Fibroblast of skin of back (primary cell): Measurements from ENCODE around the gene CERS6.

Source experiments
- DNase-seq: peaks from one replicate; pipeline ENCODE4 v3.0.0-alpha.2; 2013

CERS6 gene

GRCh38 chr2:168536925-168537466 lies 80.9 kb downstream of the CERS6 start:
- no peak for DNase-seq

- no peak for DNase-seq
These were observed 82.1 kb downstream of the CERS6 start for GRCh38 chr2:168538133-168538532.

DNA sequence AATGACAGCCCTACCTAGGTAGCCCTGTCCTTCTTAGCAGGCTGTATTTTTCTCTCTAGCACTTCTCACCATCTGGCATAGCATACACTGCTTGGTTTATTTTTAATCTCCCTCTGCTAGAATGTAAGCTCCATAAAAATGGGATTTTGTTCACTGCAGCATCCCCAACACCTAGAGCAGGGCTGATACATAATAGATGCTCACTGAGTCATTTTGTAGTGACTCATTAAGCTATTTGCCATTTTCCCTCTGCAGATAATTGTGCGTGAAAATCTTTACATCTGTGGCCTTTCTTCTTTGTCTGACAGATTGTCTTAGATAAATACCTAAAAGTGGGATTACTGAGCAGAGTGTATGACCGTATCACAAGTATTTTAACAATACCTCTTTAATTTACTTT lies 82.5 kb downstream of the CERS6 start:
- no peak for DNase-seq

DNA sequence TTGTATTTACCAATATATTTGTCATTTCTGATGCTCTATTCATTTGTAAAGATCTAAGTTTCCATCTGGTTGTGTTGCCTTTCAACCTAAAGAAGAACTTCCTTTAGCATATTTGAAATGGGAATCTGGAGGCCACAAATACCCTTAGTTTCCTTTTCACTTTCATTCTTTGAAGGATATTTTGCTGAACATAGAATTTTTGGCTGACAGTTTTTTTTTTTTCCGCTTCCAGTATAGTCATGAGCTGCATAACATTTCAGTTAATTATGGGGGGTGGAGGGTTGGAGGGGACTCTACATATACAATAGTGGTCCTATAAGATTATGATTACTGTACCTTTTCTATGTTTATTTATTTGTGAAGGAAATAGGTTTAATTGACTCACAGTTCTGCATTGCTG lies 83.9 kb downstream of the CERS6 start:
- no peak for DNase-seq

DNA sequence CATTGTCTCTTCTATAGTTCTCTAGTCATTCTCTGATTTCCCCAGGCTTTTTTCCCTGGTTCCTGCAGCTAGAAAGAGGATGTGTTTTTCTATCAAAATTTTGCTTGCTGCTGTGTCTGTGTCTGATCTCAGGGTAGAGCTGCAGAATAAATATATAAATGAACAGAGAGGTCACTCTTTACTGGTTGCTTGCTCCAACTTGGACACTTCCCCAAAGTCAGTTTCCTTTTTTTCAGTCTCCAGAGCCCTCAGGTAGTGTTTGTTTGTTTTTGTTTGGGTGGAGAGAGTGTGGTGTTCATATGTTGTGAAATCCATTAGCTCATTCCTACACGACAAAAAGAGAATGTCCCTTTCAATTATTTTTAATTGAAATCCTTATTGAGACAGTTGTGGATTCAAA lies 85.8 kb downstream of the CERS6 start:
- DNase-seq = no peak

DNA sequence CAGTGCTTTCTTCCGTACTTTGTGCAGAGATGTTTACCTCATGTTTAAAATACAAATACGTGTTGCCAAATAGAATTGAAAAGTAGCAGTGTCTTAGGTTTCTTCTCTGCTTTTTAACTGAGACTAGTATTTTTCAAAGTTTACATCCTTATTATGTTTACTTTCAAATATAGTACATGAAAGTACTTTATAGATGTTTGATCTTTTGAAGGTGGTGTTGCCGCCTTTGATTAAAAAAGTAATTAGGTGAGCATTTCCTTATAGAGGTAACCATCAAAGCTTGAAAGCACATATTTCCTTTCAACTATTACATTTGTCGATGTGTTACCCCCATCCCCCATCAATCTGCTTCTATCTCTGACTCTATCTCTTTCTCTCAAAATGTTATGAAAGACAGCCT lies 87.0 kb downstream of the CERS6 start:
- no peak for DNase-seq

DNA sequence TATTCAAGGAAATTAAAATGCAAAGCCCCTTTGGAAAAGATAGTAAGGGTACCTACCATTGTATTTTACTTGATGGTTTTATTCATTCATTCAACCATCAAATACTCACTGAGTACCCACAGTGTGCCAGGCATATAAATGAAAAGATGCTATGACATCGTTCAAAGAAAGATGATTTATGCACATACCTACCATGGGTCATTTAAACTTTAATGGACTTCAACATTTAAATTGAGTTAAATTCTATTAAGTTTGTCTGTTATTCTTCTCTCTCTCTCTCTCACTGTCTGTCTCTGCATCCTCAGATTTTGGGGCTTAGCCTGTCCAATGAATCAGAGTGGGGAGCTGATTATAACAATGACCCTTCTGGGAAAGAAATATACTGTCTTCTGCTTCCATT lies 87.9 kb downstream of the CERS6 start:
- DNase-seq = no peak

- peak; percentile 87 for DNase-seq
These were observed 89.5 kb downstream of the CERS6 start for GRCh38 chr2:168545439-168546082.

DNA sequence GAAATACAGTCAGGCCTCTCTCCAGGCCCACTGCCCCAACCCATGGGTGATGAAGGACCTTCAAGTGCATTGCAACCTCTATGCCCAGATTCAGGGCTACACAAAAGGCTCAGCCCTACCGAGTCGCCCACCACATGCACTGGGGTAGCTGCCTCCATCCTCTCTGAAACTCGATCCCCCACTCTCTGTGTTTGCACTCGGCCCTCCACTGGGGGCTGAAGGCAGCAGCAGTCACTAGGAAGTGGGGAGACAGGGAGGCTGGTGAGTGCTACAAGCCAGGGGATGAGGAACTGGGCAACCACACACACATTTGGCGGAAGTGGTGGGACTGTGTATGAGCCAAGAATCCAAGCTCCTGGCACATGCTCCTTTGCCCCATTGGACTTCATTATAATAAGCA lies 94.6 kb downstream of the CERS6 start:
- DNase-seq = no peak

GRCh38 chr2:168552450-168552856 lies 96.4 kb downstream of the CERS6 start:
- DNase-seq = no peak

DNA sequence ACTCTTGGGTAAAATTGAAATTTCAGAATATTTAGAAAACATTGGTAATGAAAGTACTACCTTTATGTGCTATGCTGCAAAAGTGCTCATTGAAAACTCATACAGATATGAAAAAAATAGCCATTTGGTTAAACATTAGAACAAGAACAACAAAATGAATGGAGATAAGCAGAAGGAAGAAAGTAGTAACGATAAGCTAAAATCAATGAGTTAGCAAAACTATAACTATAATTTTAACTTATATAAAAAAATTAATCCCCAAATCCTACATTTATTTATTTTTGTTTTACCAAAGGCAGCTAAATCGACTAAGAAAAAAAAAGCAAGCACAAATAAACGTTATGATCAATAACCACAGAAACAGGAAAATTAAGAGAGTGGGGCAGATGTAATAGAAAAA lies 99.2 kb downstream of the CERS6 start:
- no peak for DNase-seq

- DNase-seq = no peak
These were observed 103.1 kb downstream of the CERS6 start for GRCh38 chr2:168559187-168559586.

- DNase-seq = no peak
These were observed 104.9 kb downstream of the CERS6 start for GRCh38 chr2:168560817-168561499.

DNA sequence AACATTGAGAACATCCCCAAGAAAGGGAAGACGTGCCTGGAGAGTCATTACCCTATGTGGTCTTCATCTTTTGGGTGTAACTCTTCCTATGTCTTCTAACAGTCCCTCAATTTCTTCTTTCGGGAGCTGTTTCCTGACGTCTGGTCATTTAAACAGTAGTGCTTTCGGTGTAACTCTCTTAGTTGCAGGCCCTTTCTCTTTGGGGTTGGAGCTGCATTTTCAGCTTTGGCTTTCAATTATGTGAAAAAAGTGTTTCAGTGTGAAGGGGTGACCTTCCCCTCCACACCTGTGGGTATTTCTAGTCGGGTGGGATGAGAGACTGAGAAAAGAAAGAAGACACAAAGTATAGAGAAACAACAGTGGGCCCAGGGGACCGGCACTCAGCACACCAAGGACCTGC lies 105.9 kb downstream of the CERS6 start:
- no peak for DNase-seq

GRCh38 chr2:168562971-168563370 lies 106.9 kb downstream of the CERS6 start:
- no peak for DNase-seq

GRCh38 chr2:168564641-168565040 lies 108.6 kb downstream of the CERS6 start:
- DNase-seq = no peak

DNA sequence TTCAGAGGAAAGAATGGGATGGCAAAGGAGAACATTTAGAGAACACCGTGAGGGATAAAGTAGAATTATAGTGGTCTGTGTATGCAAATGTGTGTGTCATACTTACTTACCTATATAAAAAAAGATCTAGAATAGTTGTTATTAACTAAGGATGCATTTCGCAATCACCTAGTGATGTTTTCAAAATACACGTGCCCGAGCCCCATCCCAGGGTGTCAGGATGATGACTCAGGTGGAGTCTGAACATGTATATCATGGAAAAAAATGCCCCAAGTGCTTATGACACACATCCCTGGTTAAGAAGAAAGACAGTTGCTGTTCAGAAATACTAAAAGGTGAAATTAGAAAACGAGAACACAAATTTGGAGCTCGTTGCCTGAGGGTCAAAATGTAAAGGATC lies 109.0 kb downstream of the CERS6 start:
- DNase-seq = no peak

DNA sequence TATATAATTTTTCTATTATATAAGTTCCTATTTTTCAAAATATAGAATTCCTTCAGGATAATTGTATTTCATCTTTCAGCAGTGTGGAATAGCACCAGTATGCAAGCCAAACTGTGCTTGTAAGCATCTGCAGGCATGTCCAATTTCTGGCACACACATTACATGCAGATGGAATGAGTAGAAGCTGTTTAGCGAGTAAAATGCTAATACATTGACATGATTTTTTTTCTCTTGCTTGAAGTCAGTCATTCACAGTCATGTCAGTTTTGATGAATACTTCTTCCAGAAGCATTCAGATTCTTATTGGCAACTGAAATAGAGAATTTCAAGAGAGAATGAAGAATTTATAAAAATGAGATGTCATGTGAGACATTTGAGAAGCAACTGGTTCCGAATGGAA lies 109.4 kb downstream of the CERS6 start:
- DNase-seq = no peak

DNA sequence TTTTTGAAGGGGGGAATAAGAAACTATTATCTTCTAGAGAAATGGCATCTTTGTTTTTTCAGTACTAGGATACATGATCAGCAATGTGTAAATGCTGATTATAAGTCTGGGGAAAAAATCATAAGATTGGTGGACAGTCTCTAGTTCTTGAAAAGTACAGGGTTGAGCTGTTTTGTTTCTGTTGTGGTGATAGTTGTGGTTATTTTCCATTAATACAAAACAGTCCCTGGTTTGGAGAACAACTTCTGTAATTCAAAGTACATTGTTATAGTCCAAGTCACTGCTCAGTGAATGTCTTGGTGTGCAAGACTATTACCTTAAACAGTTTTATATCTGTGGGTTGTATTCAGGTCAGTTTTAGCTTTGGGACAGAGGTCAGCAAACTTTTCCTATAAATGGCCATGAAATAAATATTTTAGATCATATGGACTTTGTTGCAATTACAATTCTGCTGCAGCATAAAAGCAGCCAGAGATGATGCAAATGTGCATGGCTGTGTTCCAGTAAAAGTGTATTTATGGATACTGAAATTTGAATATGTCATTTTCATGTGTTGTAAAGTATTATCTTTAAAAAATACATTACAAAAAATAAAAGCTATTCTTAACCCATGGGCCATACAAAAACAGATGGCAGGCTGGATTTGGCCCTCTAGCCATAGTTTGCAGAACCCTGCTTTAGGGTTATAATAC lies 111.0 kb downstream of the CERS6 start:
- no peak for DNase-seq

DNA sequence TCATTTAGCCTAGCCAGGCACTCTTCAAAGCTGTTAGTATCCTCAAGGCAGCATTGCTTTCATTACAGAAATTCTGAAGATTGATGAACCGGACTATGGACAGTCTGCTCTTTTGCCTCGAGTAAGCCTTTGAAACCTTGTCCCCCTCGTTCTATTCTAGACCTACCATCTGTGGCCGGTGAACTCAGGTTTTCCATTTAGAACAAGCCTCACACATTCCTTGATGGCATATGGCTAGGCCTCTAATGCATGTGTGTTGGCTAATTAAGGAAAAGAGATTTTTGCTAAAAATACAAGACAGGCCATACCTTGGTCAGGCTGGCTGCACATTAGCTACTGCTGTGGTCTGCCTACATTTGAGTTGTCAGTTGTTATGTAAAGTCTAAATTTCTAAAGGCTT lies 111.8 kb downstream of the CERS6 start:
- DNase-seq = no peak

- no peak for DNase-seq
These were observed 112.6 kb downstream of the CERS6 start for GRCh38 chr2:168568476-168569267.

DNA sequence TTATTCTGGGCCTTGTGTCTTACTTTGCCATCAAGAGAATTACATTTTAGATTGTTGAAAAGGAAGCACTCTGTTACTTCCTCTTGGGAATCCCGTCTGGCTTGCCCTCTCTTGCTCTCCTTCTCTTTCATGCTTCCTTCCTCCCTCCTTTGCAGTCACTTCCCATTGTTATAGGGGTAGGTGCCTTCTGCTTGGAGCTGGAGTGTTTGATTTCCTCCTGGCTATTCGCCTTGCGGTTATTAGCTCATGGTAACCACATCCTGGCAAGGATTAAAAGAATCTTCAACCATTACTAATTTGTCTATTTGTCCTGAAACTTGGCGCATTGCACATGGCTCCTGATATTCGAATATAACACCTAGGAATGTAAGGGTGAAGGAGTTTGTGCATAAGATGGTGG lies 115.0 kb downstream of the CERS6 start:
- no peak for DNase-seq
